PFSK-1 (cell line): ENCODE measurements around the gene HCFC1.

ENCODE experiments used
- FOXP2 ChIP-seq: optimal IDR thresholded peaks from 2 replicates; pipeline ENCODE3; 2011; ENCODE audit warnings: borderline replicate concordance, control low read depth, inconsistent platforms; ENCODE audit not compliant: insufficient read depth; ENCODE audit errors: extremely low read length, extremely low read depth
- POLR2AphosphoS5 ChIP-seq: IDR thresholded peaks from 2 replicates; pipeline ENCODE4 v1.6.1; 2012; ENCODE audit warnings: low read depth, mild to moderate bottlenecking, control low read depth, low read length, moderate library complexity
- SIN3A ChIP-seq: IDR thresholded peaks from 2 replicates; pipeline ENCODE4 v1.6.1; 2012; ENCODE audit warnings: mild to moderate bottlenecking, low read length, moderate library complexity, borderline replicate concordance; ENCODE audit not compliant: insufficient read depth
- TAF1 ChIP-seq: IDR thresholded peaks from 2 replicates; pipeline ENCODE4 v1.6.1; 2012; ENCODE audit warnings: low read length, control low read depth, borderline replicate concordance; ENCODE audit not compliant: insufficient read depth
- TF ChIP-seq, protein P1 (sequence below), 2 experiments: IDR thresholded peaks; 2 replicates each; pipeline versions ENCODE4 v1.6.1 to v1.8.0; 2011 to 2012; ENCODE audit warnings: low read depth in 2 of 2, low read length in 2 of 2, control low read depth in 1 of 2, inconsistent platforms in 1 of 2, mild to moderate bottlenecking in 1 of 2, moderate library complexity in 1 of 2; ENCODE audit not compliant: insufficient read depth in 1 of 2

GRCh38 chrX:154016366-154017076, 44.9 kb upstream of the HCFC1 start:
- TF ChIP-seq SIN3A, result no peak
- TF ChIP-seq POLR2AphosphoS5, result no peak
- no peak for TF ChIP-seq TAF1
- no peak for TF ChIP-seq FOXP2
- TF ChIP-seq, protein P1, sequence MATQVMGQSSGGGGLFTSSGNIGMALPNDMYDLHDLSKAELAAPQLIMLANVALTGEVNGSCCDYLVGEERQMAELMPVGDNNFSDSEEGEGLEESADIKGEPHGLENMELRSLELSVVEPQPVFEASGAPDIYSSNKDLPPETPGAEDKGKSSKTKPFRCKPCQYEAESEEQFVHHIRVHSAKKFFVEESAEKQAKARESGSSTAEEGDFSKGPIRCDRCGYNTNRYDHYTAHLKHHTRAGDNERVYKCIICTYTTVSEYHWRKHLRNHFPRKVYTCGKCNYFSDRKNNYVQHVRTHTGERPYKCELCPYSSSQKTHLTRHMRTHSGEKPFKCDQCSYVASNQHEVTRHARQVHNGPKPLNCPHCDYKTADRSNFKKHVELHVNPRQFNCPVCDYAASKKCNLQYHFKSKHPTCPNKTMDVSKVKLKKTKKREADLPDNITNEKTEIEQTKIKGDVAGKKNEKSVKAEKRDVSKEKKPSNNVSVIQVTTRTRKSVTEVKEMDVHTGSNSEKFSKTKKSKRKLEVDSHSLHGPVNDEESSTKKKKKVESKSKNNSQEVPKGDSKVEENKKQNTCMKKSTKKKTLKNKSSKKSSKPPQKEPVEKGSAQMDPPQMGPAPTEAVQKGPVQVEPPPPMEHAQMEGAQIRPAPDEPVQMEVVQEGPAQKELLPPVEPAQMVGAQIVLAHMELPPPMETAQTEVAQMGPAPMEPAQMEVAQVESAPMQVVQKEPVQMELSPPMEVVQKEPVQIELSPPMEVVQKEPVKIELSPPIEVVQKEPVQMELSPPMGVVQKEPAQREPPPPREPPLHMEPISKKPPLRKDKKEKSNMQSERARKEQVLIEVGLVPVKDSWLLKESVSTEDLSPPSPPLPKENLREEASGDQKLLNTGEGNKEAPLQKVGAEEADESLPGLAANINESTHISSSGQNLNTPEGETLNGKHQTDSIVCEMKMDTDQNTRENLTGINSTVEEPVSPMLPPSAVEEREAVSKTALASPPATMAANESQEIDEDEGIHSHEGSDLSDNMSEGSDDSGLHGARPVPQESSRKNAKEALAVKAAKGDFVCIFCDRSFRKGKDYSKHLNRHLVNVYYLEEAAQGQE (IDR thresholded peaks at IDR 0.05; ENCODE audit: insufficient read depth in 1 of 2, low read depth in 2 of 2, low read length in 2 of 2), result no peak
